Pons (tissue), 1 donor: ENCODE measurements around the gene PCGF2.
A peak's percentile ranks its signal among the peaks of the same experiment; 100 is the strongest.

Source experiments
- DNase-seq: peaks from one replicate; pipeline ENCODE4 v3.0.0-alpha.2; 2016; ENCODE audit warnings: low spot score

The PCGF2 gene

GRCh38 chr17:38703742-38704605 is 44.2 kb downstream of the PCGF2 start:
- DNase-seq, result peak; percentile 37

- no peak for DNase-seq
Measured at GRCh38 chr17:38702916-38703741, 45.0 kb downstream of the PCGF2 start.

DNA sequence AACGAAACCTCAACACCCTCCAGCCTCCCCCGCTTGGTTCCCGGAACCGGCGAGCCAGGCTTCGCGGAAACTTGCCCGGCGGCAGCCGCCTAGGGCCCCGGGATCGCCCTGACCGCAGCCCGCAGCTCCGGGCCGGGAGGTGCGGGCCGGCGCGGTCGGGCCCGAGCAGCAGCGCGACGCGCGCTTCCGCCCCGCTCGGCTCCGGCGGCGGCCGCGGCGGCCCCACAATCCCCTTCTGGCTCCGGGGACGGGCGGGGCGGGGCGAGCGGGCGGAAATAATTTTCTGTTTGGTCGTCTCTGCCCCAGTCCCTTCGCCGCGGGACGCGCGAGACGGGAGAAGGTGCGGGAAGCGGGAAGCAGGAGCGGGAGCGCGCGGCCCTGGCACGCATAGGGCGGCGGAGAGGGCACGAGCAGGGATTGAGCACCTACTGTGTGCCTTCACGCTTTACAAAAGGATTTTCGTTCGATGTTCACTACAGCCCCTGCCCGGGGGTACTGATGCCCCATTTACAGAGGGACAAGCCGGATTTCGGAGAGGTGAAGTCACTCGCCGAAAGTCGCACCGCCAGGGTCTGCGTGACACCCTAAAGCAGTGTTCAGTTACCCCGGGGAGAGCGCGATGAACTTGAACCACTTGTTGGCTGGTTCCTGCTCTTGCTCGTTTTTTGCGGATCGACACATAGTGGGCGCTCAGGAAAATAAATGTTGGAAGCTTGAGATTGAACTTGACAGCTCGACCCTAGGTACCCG is 45.8 kb downstream of the PCGF2 start:
- DNase-seq, result peak; percentile 63

- peak; percentile 48 for DNase-seq
Measured at GRCh38 chr17:38701504-38702165, 46.5 kb downstream of the PCGF2 start.

DNA sequence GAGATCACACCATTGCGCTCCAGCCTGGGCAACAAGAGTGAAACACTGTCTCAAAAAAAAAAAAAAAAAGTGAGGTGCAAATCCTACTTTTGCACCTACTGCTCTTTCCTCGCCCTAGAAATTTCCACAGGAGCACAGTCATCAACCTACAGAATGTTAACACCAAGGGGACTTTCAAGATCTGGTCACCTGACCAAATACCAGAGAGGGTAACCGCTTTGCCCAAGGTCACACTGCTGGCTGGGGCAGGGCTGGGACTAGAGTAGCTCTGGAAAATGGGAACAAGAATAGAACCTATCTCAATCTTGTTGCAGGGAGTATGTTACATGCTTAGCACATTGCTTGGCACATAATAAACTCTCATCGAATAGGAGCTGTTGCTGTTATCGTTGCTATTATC is 49.4 kb downstream of the PCGF2 start:
- no peak for DNase-seq

DNA sequence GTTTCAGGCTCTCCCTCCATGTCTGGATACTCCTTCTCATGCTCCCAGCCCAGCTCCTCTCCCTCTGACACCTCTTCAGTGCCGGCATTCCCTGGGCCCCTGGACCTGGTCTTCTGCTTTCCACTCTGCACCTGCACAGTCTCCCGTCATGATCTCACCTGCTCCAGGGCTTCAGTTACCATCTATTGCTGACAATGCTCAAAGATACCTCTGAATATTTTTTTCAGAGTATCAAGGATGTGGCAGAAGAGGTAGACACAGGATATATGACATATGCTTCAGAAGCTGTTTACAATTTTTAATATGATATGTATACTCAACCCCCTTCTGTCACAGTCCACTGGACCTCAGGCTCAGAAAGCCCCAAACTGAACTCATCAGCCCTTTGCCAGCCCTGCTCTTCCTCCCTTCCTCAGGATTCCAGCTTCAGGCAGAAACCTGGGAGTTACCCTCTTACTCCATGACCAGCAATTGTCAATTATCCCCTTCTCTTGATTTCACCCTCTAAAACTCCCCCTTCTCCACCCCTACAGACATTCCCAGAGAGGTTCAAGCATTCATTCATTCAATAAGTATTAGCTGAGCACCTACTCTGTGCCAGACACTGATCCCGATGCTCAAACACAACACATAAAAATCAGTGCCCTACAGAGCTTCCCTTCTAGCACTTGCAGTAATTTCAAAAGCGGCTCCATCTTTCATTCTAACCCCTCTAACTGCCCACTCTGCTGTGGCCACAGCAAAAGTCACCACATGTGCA is 50.9 kb downstream of the PCGF2 start:
- DNase-seq, result no peak

GRCh38 chr17:38693700-38694329 is 54.3 kb downstream of the PCGF2 start:
- DNase-seq, result peak; percentile 39

GRCh38 chr17:38691154-38691553 is 57.0 kb downstream of the PCGF2 start:
- no peak for DNase-seq

- DNase-seq, result no peak
Measured at GRCh38 chr17:38690386-38690785, 57.8 kb downstream of the PCGF2 start.

DNA sequence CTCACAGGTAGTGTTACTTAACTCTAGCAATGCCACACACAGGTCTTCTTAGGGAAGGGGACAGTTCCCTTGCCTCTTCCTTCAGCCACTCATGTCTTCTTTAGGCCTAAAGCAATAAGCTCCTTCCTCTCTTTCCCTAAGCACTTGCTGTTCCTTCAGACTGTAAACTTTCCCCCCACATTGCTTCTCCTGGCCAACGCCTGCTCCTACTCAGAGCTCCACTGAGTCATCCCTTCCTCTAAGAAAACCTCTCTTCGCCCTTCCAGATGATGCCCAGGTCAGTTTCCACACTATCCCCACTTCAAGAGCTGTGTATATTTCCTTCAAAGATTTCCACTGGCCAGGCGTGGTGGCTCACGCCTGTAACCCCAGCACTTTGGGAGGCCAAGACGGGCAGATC is 60.9 kb downstream of the PCGF2 start:
- DNase-seq, result no peak

DNA sequence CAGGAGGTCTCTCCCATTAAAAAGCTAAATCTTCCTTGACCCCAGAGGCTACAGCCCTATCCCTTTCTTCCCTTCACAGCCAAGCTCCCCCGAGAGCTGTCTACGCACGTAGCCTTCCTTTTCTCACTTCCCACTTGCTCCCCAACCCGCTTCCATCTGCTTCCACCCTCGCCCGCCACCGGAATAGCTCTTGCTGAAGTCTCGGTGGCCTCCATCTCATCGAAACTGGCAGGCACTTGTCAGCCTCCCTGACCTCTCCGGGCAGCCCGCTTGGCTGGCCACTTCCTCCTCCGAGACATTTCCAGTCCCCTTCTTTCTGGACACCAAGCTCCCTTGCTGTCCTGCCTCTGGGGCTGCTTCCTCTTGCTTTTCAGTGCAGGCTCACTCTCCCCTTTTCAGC is 62.6 kb downstream of the PCGF2 start:
- peak; percentile 31 for DNase-seq
